Mesodermal cell (in vitro differentiated cells): ENCODE measurements around the gene ACACB.

Experiments used
- H3K27ac ChIP-seq: 2 replicates; pipeline ENCODE4 v1.7.0; 2013; ENCODE audit warnings: mild to moderate bottlenecking, low read depth, low read length, moderate library complexity; ENCODE audit not compliant: severe bottlenecking
- H3K36me3 ChIP-seq: 2 replicates; pipeline ENCODE4 v1.7.1; 2013; ENCODE audit warnings: mild to moderate bottlenecking, low read length, moderate library complexity; ENCODE audit not compliant: control insufficient read depth, insufficient read depth
- H3K4me1 ChIP-seq: one replicate; pipeline ENCODE4 v1.7.1; 2013; ENCODE audit warnings: mild to moderate bottlenecking, low read length; ENCODE audit not compliant: insufficient read depth, control insufficient read depth, poor library complexity, severe bottlenecking
- H3K4me3 ChIP-seq: 2 replicates; pipeline ENCODE4 v1.7.0; 2013; ENCODE audit warnings: low read length, control low read depth, mild to moderate bottlenecking; ENCODE audit not compliant: insufficient read depth, poor library complexity, severe bottlenecking; ENCODE audit errors: extremely low read depth
- H3K9me3 ChIP-seq: 2 replicates; pipeline ENCODE4 v1.7.1; 2013; ENCODE audit warnings: mild to moderate bottlenecking, low read length, moderate library complexity; ENCODE audit not compliant: control insufficient read depth
- WGBS, 2 experiments: methylation state at CpG; one replicate each; pipeline ENCODE4 v1.1.5; 2013; ENCODE audit warnings: missing lambda C conversion rate in 2 of 2; ENCODE audit not compliant: insufficient coverage in 2 of 2; 5-methylcytosine and 5-hydroxymethylcytosine counted together

Gene ACACB

GRCh38 chr12:109110988-109111495 lies 5.3 kb upstream of the ACACB start:
- Histone ChIP-seq H3K36me3 (peaks cover 33% of the 10 kb centered on the region), H3K27ac (peak overlapping the region; percentile 87), H3K9me3 (no peaks in the 10 kb centered on the region), H3K4me1 (peaks cover 10% of the 10 kb centered on the region), H3K4me3 (peak overlapping the region; percentile 28)
- WGBS, 2 experiments: 19% methylated on average over 23 to 27 of the region's 28 CpGs

GRCh38 chr12:109112720-109113465 lies 3.5 kb upstream of the ACACB start:
- Histone ChIP-seq H3K36me3 (peaks cover 19% of the 10 kb centered on the region), H3K4me1 (peaks cover 10% of the 10 kb centered on the region), H3K4me3 (no peak overlapping the region), H3K9me3 (no peaks in the 10 kb centered on the region), H3K27ac (no peak overlapping the region)
- 93 to 100% methylated on average over 3 to 6 of the region's 11 CpGs for WGBS, 2 experiments

- H3K4me3 ChIP-seq: no peak overlapping the region
- 98 to 100% methylated on average over 4 of the region's 5 CpGs for WGBS, 2 experiments
- no peaks in the 10 kb centered on the region for H3K9me3 ChIP-seq
- H3K27ac ChIP-seq: no peak overlapping the region
- peaks cover 10% of the 10 kb centered on the region for H3K36me3 ChIP-seq
- H3K4me1 ChIP-seq: peaks cover 10% of the 10 kb centered on the region
Measured at GRCh38 chr12:109113661-109114321, 2.6 kb upstream of the ACACB start.

- no CpG with 5 or more reads among the region's 2 CpGs for WGBS, 2 experiments
- Histone ChIP-seq H3K9me3 (no peaks in the 10 kb centered on the region), H3K36me3 (peaks cover 5% of the 10 kb centered on the region), H3K4me1 (peaks cover 10% of the 10 kb centered on the region), H3K4me3 (no peak overlapping the region), H3K27ac (no peak overlapping the region)
Measured at GRCh38 chr12:109114644-109115043, 1.7 kb upstream of the ACACB start.

GRCh38 chr12:109115404-109115757 lies 1.0 kb upstream of the ACACB start:
- H3K4me3 ChIP-seq: no peak overlapping the region
- no peaks in the 10 kb centered on the region for H3K36me3 ChIP-seq
- 96 to 100% methylated on average over 3 of the region's 3 CpGs for WGBS, 2 experiments
- no peak overlapping the region for H3K27ac ChIP-seq
- peaks cover 7% of the 10 kb centered on the region for H3K4me1 ChIP-seq
- H3K9me3 ChIP-seq: no peaks in the 10 kb centered on the region

GRCh38 chr12:109116611-109116949 lies 193 bp downstream of the ACACB start:
- no peak overlapping the region for H3K4me3 ChIP-seq
- 85 to 86% methylated on average over 9 to 10 of the region's 12 CpGs for WGBS, 2 experiments

GRCh38 chr12:109120095-109120494 lies 3.7 kb downstream of the ACACB start:
- Histone ChIP-seq H3K36me3 (no peaks in the 10 kb centered on the region), H3K4me1 (no peaks in the 10 kb centered on the region), H3K4me3 (no peak overlapping the region), H3K27ac (no peak overlapping the region), H3K9me3 (no peaks in the 10 kb centered on the region)
- WGBS, 2 experiments: 100% methylated on average over 1 of the region's 2 CpGs; no CpG with 5 or more reads in 1 of the 2 experiments

More at GRCh38 chr12:109116611-109116949, 193 bp downstream of the ACACB start:
- H3K4me1 ChIP-seq: no peaks in the 10 kb centered on the region
- H3K27ac ChIP-seq: no peak overlapping the region
- no peaks in the 10 kb centered on the region for H3K36me3 ChIP-seq
- no peaks in the 10 kb centered on the region for H3K9me3 ChIP-seq

- Histone ChIP-seq H3K36me3 (no peaks in the 10 kb centered on the region), H3K9me3 (no peaks in the 10 kb centered on the region), H3K4me3 (no peak overlapping the region), H3K27ac (no peak overlapping the region), H3K4me1 (no peaks in the 10 kb centered on the region)
- 71 to 94% methylated on average over 2 to 4 of the region's 4 CpGs for WGBS, 2 experiments
Measured at GRCh38 chr12:109120557-109120956, 4.2 kb downstream of the ACACB start.

- Histone ChIP-seq H3K9me3 (no peaks in the 10 kb centered on the region), H3K4me1 (no peaks in the 10 kb centered on the region), H3K27ac (no peak overlapping the region), H3K4me3 (no peak overlapping the region), H3K36me3 (no peaks in the 10 kb centered on the region)
- WGBS, 2 experiments: 85 to 100% methylated on average over 1 to 2 of the region's 3 CpGs
Measured at GRCh38 chr12:109121346-109121880, 5.0 kb downstream of the ACACB start.

- Histone ChIP-seq H3K36me3 (no peaks in the 10 kb centered on the region), H3K27ac (no peak overlapping the region)
- WGBS, 2 experiments: 89 to 95% methylated on average over 7 to 12 of the region's 12 CpGs
Measured at GRCh38 chr12:109124878-109125648, 8.7 kb downstream of the ACACB start.

More at GRCh38 chr12:109124878-109125648, 8.7 kb downstream of the ACACB start:
- H3K9me3 ChIP-seq: no peaks in the 10 kb centered on the region
- H3K4me1 ChIP-seq: no peaks in the 10 kb centered on the region
- no peak overlapping the region for H3K4me3 ChIP-seq
